Lower leg skin (tissue), 4 donors: ENCODE data around the gene ETV2. TPM values are rescaled to one million over a fixed set of nuclear protein-coding genes. Genes with fewer than 3 reads are reported as not detected.
A peak's percentile ranks its signal among the peaks of the same experiment; 100 is the strongest.

Source experiments
- DNase-seq, 2 donors: peaks; one replicate each; pipeline ENCODE4 v3.0.0-alpha.2; 2019; ENCODE audit warnings: low spot score in 2 of 2
- H3K4me3 ChIP-seq: fragments of 200-600 bp; sonication (generic); 2 replicates; pipeline ENCODE4 v1.5.1; 2017; ENCODE audit warnings: mild to moderate bottlenecking, low read depth; ENCODE audit not compliant: poor library complexity, severe bottlenecking
- CTCF ChIP-seq, 3 donors: fragments of 450-650 bp; IDR thresholded peaks; one replicate each; pipeline ENCODE4 v1.5.1; 2016; ENCODE audit warnings: antibody characterized with exemption in 3 of 3, mild to moderate bottlenecking in 3 of 3, moderate library complexity in 2 of 3
- POLR2A ChIP-seq, 2 donors: fragments of 450-650 bp; IDR thresholded peaks; one replicate each; pipeline ENCODE4 v1.6.1; 2016 to 2017; ENCODE audit warnings: antibody characterized with exemption in 2 of 2, mild to moderate bottlenecking in 1 of 2, moderate library complexity in 1 of 2
- WGBS, 2 donors: methylation state at CpG; one replicate each; pipeline ENCODE4 v1.1.5; 2018; 5-methylcytosine and 5-hydroxymethylcytosine counted together
- intact Hi-C: fragments of 100-400 bp; cut with DNase I; formaldehyde crosslinking; loops from one replicate; pipeline ENCODE4 v1.15.0; 2023; ENCODE audit warnings: low total_unique reads
- total RNA-seq, 4 donors: library from RNA; depleted of rRNA; stranded (reverse); fragments of >200 nt; gene quantifications; one replicate each; pipeline ENCODE4 v1.1.0, GENCODE V29; 2016

Gene ETV2
- total RNA-seq, 4 donors from 2014 or later = 1.2 to 1.8 (median 1.6) TPM; not detected in 1

GRCh38 chr19:35636651-35637050 lies 4.9 kb upstream of the ETV2 start:
- H3K4me3 ChIP-seq = no peak overlapping the region
- WGBS, 2 donors = 93 to 97% methylated on average over 3 of the region's 3 CpGs
- DNase-seq = no peak
- intact Hi-C loops = no loop called here
- no peak for TF ChIP-seq CTCF (IDR thresholded peaks at IDR 0.05)
- no peak for TF ChIP-seq POLR2A (IDR thresholded peaks at IDR 0.05)

- TF ChIP-seq CTCF (IDR thresholded peaks at IDR 0.05) = no peak
- TF ChIP-seq POLR2A (IDR thresholded peaks at IDR 0.05) = no peak
- intact Hi-C loops = no loop called here
- no peak for DNase-seq
- 90 to 94% methylated on average over 23 to 25 of the region's 25 CpGs for WGBS, 2 donors
- no peak overlapping the region for H3K4me3 ChIP-seq
Observed at GRCh38 chr19:35637165-35637564, 4.4 kb upstream of the ETV2 start.

- intact Hi-C loops = no loop called here
- no peak for TF ChIP-seq CTCF (IDR thresholded peaks at IDR 0.05)
- no peak for TF ChIP-seq POLR2A (IDR thresholded peaks at IDR 0.05)
- WGBS, 2 donors = 42 to 43% methylated on average over 6 of the region's 6 CpGs
Observed at GRCh38 chr19:35639321-35639639, 2.3 kb upstream of the ETV2 start.

GRCh38 chr19:35639863-35640262 lies 1.7 kb upstream of the ETV2 start:
- H3K4me3 ChIP-seq = no peak overlapping the region
- TF ChIP-seq POLR2A (IDR thresholded peaks at IDR 0.05) (no peak), CTCF (IDR thresholded peaks at IDR 0.05) (no peak)
- WGBS, 2 donors = 83 to 90% methylated on average over 8 of the region's 8 CpGs
- no peak for DNase-seq
- intact Hi-C loops = no loop called here

More at GRCh38 chr19:35639321-35639639, 2.3 kb upstream of the ETV2 start:
- no peak overlapping the region for H3K4me3 ChIP-seq
- DNase-seq = no peak

GRCh38 chr19:35642312-35642711 lies 767 bp downstream of the ETV2 start:
- DNase-seq = no peak
- TF ChIP-seq CTCF (IDR thresholded peaks at IDR 0.05) (no peak), POLR2A (IDR thresholded peaks at IDR 0.05) (no peak)

GRCh38 chr19:35642798-35643254 lies 1.3 kb downstream of the ETV2 start:
- peak overlapping the region; percentile 31 for H3K4me3 ChIP-seq
- WGBS, 2 donors = 45 to 50% methylated on average over 9 to 11 of the region's 15 CpGs
- TF ChIP-seq POLR2A (IDR thresholded peaks at IDR 0.05) = no peak
- TF ChIP-seq CTCF (IDR thresholded peaks at IDR 0.05) = no peak
- intact Hi-C loops = no loop called here
- no peak for DNase-seq

More at GRCh38 chr19:35642312-35642711, 767 bp downstream of the ETV2 start:
- WGBS, 2 donors = 65 to 72% methylated on average over 10 of the region's 10 CpGs
- no peak overlapping the region for H3K4me3 ChIP-seq
- intact Hi-C loops = no loop called here
